ENCODE data around the gene NBPF8.
"Not testable (repeated sequence)": the region's sequence is repeated elsewhere in the genome, so short reads cannot be mapped to it uniquely, and the experiment has no call there.

NBPF8 gene

GRCh38 chr1:120414911-120415480 lies at the start of gene NBPF8:
Gene NBPF8, plus strand, starts transcription at chr1:120415035. Its CDS starts 21,488 bp downstream, at chr1:120436523.
- H3K9ac ChIP-seq (ENCODE audit: low read length): not testable (repeated sequence)

GRCh38 chr1:120367709-120368108 lies 47.1 kb upstream of the NBPF8 start:
- H3K9me3 ChIP-seq (ENCODE audit: control insufficient read depth, low read length); H3K4me1 ChIP-seq (ENCODE audit: control insufficient read depth, insufficient read depth, low read length); H3K9ac ChIP-seq (ENCODE audit: low read length); H3K27me3 ChIP-seq (ENCODE audit: control insufficient read depth, insufficient read depth, low read length); H3K4me3 ChIP-seq (ENCODE audit: low read length); H3K36me3 ChIP-seq (ENCODE audit: control insufficient read depth, insufficient read depth, low read length): not testable (repeated sequence)

More at GRCh38 chr1:120414911-120415480, at the start of gene NBPF8:
- H3K4me1 ChIP-seq (ENCODE audit: control insufficient read depth, insufficient read depth, low read length); H3K4me3 ChIP-seq (ENCODE audit: low read length); H3K27me3 ChIP-seq (ENCODE audit: control insufficient read depth, insufficient read depth, low read length); H3K36me3 ChIP-seq (ENCODE audit: control insufficient read depth, insufficient read depth, low read length); H3K9me3 ChIP-seq (ENCODE audit: control insufficient read depth, low read length): not testable (repeated sequence)

GRCh38 chr1:120386651-120387050 lies 28.2 kb upstream of the NBPF8 start:
- not testable (repeated sequence) for H3K4me1 ChIP-seq (ENCODE audit: control insufficient read depth, insufficient read depth, low read length); H3K9ac ChIP-seq (ENCODE audit: low read length); H3K36me3 ChIP-seq (ENCODE audit: control insufficient read depth, insufficient read depth, low read length); H3K27me3 ChIP-seq (ENCODE audit: control insufficient read depth, insufficient read depth, low read length); H3K4me3 ChIP-seq (ENCODE audit: low read length); H3K9me3 ChIP-seq (ENCODE audit: control insufficient read depth, low read length)

- not testable (repeated sequence) for H3K9me3 ChIP-seq (ENCODE audit: control insufficient read depth, low read length); H3K4me3 ChIP-seq (ENCODE audit: low read length); H3K27me3 ChIP-seq (ENCODE audit: control insufficient read depth, insufficient read depth, low read length); H3K4me1 ChIP-seq (ENCODE audit: control insufficient read depth, insufficient read depth, low read length); H3K36me3 ChIP-seq (ENCODE audit: control insufficient read depth, insufficient read depth, low read length); H3K9ac ChIP-seq (ENCODE audit: low read length)
Measured at GRCh38 chr1:120388597-120389126, 26.2 kb upstream of the NBPF8 start.

- not testable (repeated sequence) for H3K4me3 ChIP-seq (ENCODE audit: low read length); H3K4me1 ChIP-seq (ENCODE audit: control insufficient read depth, insufficient read depth, low read length); H3K36me3 ChIP-seq (ENCODE audit: control insufficient read depth, insufficient read depth, low read length); H3K27me3 ChIP-seq (ENCODE audit: control insufficient read depth, insufficient read depth, low read length); H3K9me3 ChIP-seq (ENCODE audit: control insufficient read depth, low read length); H3K9ac ChIP-seq (ENCODE audit: low read length)
Measured at GRCh38 chr1:120391365-120391764, 23.5 kb upstream of the NBPF8 start.

GRCh38 chr1:120393316-120394232 lies 21.3 kb upstream of the NBPF8 start:
- not testable (repeated sequence) for H3K36me3 ChIP-seq (ENCODE audit: control insufficient read depth, insufficient read depth, low read length); H3K27me3 ChIP-seq (ENCODE audit: control insufficient read depth, insufficient read depth, low read length); H3K4me3 ChIP-seq (ENCODE audit: low read length); H3K9me3 ChIP-seq (ENCODE audit: control insufficient read depth, low read length); H3K9ac ChIP-seq (ENCODE audit: low read length); H3K4me1 ChIP-seq (ENCODE audit: control insufficient read depth, insufficient read depth, low read length)

- not testable (repeated sequence) for H3K27me3 ChIP-seq (ENCODE audit: control insufficient read depth, insufficient read depth, low read length); H3K4me1 ChIP-seq (ENCODE audit: control insufficient read depth, insufficient read depth, low read length); H3K9ac ChIP-seq (ENCODE audit: low read length); H3K4me3 ChIP-seq (ENCODE audit: low read length); H3K36me3 ChIP-seq (ENCODE audit: control insufficient read depth, insufficient read depth, low read length); H3K9me3 ChIP-seq (ENCODE audit: control insufficient read depth, low read length)
Measured at GRCh38 chr1:120405348-120405747, 9.5 kb upstream of the NBPF8 start.

GRCh38 chr1:120414451-120414850 lies 384 bp upstream of the NBPF8 start:
- H3K9me3 ChIP-seq (ENCODE audit: control insufficient read depth, low read length); H3K9ac ChIP-seq (ENCODE audit: low read length); H3K36me3 ChIP-seq (ENCODE audit: control insufficient read depth, insufficient read depth, low read length); H3K27me3 ChIP-seq (ENCODE audit: control insufficient read depth, insufficient read depth, low read length); H3K4me1 ChIP-seq (ENCODE audit: control insufficient read depth, insufficient read depth, low read length); H3K4me3 ChIP-seq (ENCODE audit: low read length): not testable (repeated sequence)

GRCh38 chr1:120415492-120415961 lies 692 bp downstream of the NBPF8 start:
- not testable (repeated sequence) for H3K9me3 ChIP-seq (ENCODE audit: control insufficient read depth, low read length); H3K4me3 ChIP-seq (ENCODE audit: low read length); H3K4me1 ChIP-seq (ENCODE audit: control insufficient read depth, insufficient read depth, low read length); H3K36me3 ChIP-seq (ENCODE audit: control insufficient read depth, insufficient read depth, low read length); H3K27me3 ChIP-seq (ENCODE audit: control insufficient read depth, insufficient read depth, low read length); H3K9ac ChIP-seq (ENCODE audit: low read length)

GRCh38 chr1:120425063-120425462 lies 10.2 kb downstream of the NBPF8 start:
- H3K9ac ChIP-seq (ENCODE audit: low read length); H3K9me3 ChIP-seq (ENCODE audit: control insufficient read depth, low read length); H3K27me3 ChIP-seq (ENCODE audit: control insufficient read depth, insufficient read depth, low read length); H3K36me3 ChIP-seq (ENCODE audit: control insufficient read depth, insufficient read depth, low read length); H3K4me3 ChIP-seq (ENCODE audit: low read length); H3K4me1 ChIP-seq (ENCODE audit: control insufficient read depth, insufficient read depth, low read length): not testable (repeated sequence)

GRCh38 chr1:120431626-120432025 lies 16.8 kb downstream of the NBPF8 start:
- not testable (repeated sequence) for H3K4me1 ChIP-seq (ENCODE audit: control insufficient read depth, insufficient read depth, low read length); H3K4me3 ChIP-seq (ENCODE audit: low read length); H3K27me3 ChIP-seq (ENCODE audit: control insufficient read depth, insufficient read depth, low read length); H3K9me3 ChIP-seq (ENCODE audit: control insufficient read depth, low read length); H3K9ac ChIP-seq (ENCODE audit: low read length); H3K36me3 ChIP-seq (ENCODE audit: control insufficient read depth, insufficient read depth, low read length)

GRCh38 chr1:120433831-120434230 lies 19.0 kb downstream of the NBPF8 start:
- H3K4me1 ChIP-seq (ENCODE audit: control insufficient read depth, insufficient read depth, low read length); H3K9me3 ChIP-seq (ENCODE audit: control insufficient read depth, low read length); H3K36me3 ChIP-seq (ENCODE audit: control insufficient read depth, insufficient read depth, low read length); H3K27me3 ChIP-seq (ENCODE audit: control insufficient read depth, insufficient read depth, low read length); H3K9ac ChIP-seq (ENCODE audit: low read length); H3K4me3 ChIP-seq (ENCODE audit: low read length): not testable (repeated sequence)

All from mucosa of stomach (tissue), 1 donor.